WTC11 (cell line): ENCODE data around the gene SLC35D1. TPM values are rescaled to one million over a fixed set of nuclear protein-coding genes. Genes with fewer than 3 reads are reported as not detected.

Source experiments
- ATAC-seq: fragments of 200-7000 bp; cut with Tn5 transposase; 2 replicates; pipeline ENCODE4 v1.10.0; 2021; ENCODE audit warnings: mild to moderate bottlenecking, moderate library complexity
- CTCF ChIA-PET: fragments of 300-600 bp; sonication (Branson Sonifier 250); formaldehyde crosslinking; loops from one replicate; lab custom pipeline; 2021; ENCODE audit warnings: antibody characterized with exemption; lab: Charles Lee
- POLR2A ChIA-PET: fragments of 350-600 bp; sonication (Branson Sonifier 250); formaldehyde crosslinking; loops from one replicate; lab custom pipeline; 2021; ENCODE audit warnings: antibody characterized with exemption; lab: Charles Lee
- DNase-seq: peaks from one replicate; pipeline ENCODE4 v3.0.0; 2021; ENCODE audit warnings: low spot score
- H3K27ac Mint-ChIP-seq: 2 replicates; pipeline ENCODE4 v1.8.0; 2021; ENCODE audit warnings: mixed read lengths
- H3K27me3 Mint-ChIP-seq: 2 replicates; pipeline ENCODE4 v1.8.0; 2021; ENCODE audit warnings: low read depth, mild to moderate bottlenecking, moderate library complexity, mixed read lengths
- H3K36me3 Mint-ChIP-seq: 2 replicates; pipeline ENCODE4 v1.8.0; 2021; ENCODE audit warnings: mixed read lengths
- H3K4me1 Mint-ChIP-seq: 2 replicates; pipeline ENCODE4 v1.8.0; 2022; ENCODE audit warnings: mixed read lengths
- H3K4me3 Mint-ChIP-seq: 2 replicates; pipeline ENCODE4 v1.8.0; 2021; ENCODE audit warnings: mild to moderate bottlenecking, moderate library complexity, mixed read lengths
- H3K9me3 Mint-ChIP-seq: 2 replicates; pipeline ENCODE4 v1.8.0; 2021; ENCODE audit warnings: mixed read lengths
- ARID4B ChIP-seq: sonication (generic); formaldehyde crosslinking; IDR thresholded peaks from 2 replicates; pipeline ENCODE4 v1.8.0; 2023; ENCODE audit warnings: missing genetic modification reagents, mild to moderate bottlenecking, borderline replicate concordance
- CBFB ChIP-seq: sonication (generic); formaldehyde crosslinking; IDR thresholded peaks from 2 replicates; pipeline ENCODE4 v1.8.1; 2022; ENCODE audit warnings: mild to moderate bottlenecking, low read depth, missing genetic modification reagents
- CREB1 ChIP-seq: sonication (generic); formaldehyde crosslinking; IDR thresholded peaks from 2 replicates; pipeline ENCODE4 v1.8.0; 2023; ENCODE audit warnings: mild to moderate bottlenecking, missing genetic modification reagents
- CREM ChIP-seq: sonication (generic); formaldehyde crosslinking; IDR thresholded peaks from 2 replicates; pipeline ENCODE4 v1.8.1; 2022; ENCODE audit warnings: mild to moderate bottlenecking, missing genetic modification reagents, moderate library complexity
- E2F1 ChIP-seq: sonication (generic); formaldehyde crosslinking; IDR thresholded peaks from 2 replicates; pipeline ENCODE4 v1.8.0; 2022; ENCODE audit warnings: mild to moderate bottlenecking, missing genetic modification reagents
- E2F4 ChIP-seq: sonication (generic); formaldehyde crosslinking; IDR thresholded peaks from 2 replicates; pipeline ENCODE4 v1.8.1; 2022; ENCODE audit warnings: low read depth, mild to moderate bottlenecking, moderate library complexity, missing genetic modification reagents, borderline replicate concordance
- ESRRA ChIP-seq: sonication (generic); formaldehyde crosslinking; IDR thresholded peaks from 2 replicates; pipeline ENCODE4 v1.8.1; 2022; ENCODE audit warnings: mild to moderate bottlenecking, missing genetic modification reagents, borderline replicate concordance
- JUN ChIP-seq: sonication (generic); formaldehyde crosslinking; IDR thresholded peaks from 2 replicates; pipeline ENCODE4 v1.8.0; 2023; ENCODE audit warnings: mild to moderate bottlenecking, missing genetic modification reagents
- MXD4 ChIP-seq: fragments of 250-450 bp; sonication (Bioruptor Pico); IDR thresholded peaks from 2 replicates; pipeline ENCODE4 v1.8.0; 2021; ENCODE audit warnings: mild to moderate bottlenecking, moderate library complexity, borderline replicate concordance
- NFATC4 ChIP-seq: fragments of 250-450 bp; sonication (Bioruptor Pico); IDR thresholded peaks from 2 replicates; pipeline ENCODE4 v1.9.0; 2021; ENCODE audit warnings: mild to moderate bottlenecking
- OVOL2 ChIP-seq: fragments of 250-450 bp; sonication (Bioruptor Pico); IDR thresholded peaks from 2 replicates; pipeline ENCODE4 v1.9.0; 2021; ENCODE audit warnings: mild to moderate bottlenecking, borderline replicate concordance
- PRRX2 ChIP-seq: fragments of 250-450 bp; sonication (Bioruptor Pico); IDR thresholded peaks from 2 replicates; pipeline ENCODE4 v1.8.0; 2021; ENCODE audit warnings: mild to moderate bottlenecking
- RORB ChIP-seq: fragments of 250-450 bp; sonication (Bioruptor Pico); IDR thresholded peaks from 2 replicates; pipeline ENCODE4 v1.9.0; 2021; ENCODE audit warnings: mild to moderate bottlenecking
- SMAD4 ChIP-seq: sonication (generic); formaldehyde crosslinking; IDR thresholded peaks from 2 replicates; pipeline ENCODE4 v1.8.0; 2022; ENCODE audit warnings: mild to moderate bottlenecking, missing genetic modification reagents
- TCF7 ChIP-seq: sonication (generic); formaldehyde crosslinking; IDR thresholded peaks from 2 replicates; pipeline ENCODE4 v1.8.0; 2022; ENCODE audit warnings: mild to moderate bottlenecking, low read depth, missing genetic modification reagents, moderate library complexity
- USF1 ChIP-seq: sonication (generic); formaldehyde crosslinking; IDR thresholded peaks from 2 replicates; pipeline ENCODE4 v1.8.0; 2022; ENCODE audit warnings: mild to moderate bottlenecking, missing genetic modification reagents
- ZNF232 ChIP-seq: sonication (generic); formaldehyde crosslinking; IDR thresholded peaks from 2 replicates; pipeline ENCODE4 v1.8.0; 2022; ENCODE audit warnings: mild to moderate bottlenecking, missing genetic modification reagents
- ZNF281 ChIP-seq: sonication (generic); formaldehyde crosslinking; IDR thresholded peaks from 2 replicates; pipeline ENCODE4 v1.8.0; 2023; ENCODE audit warnings: mild to moderate bottlenecking, missing genetic modification reagents
- ZNF317 ChIP-seq: sonication (generic); formaldehyde crosslinking; IDR thresholded peaks from 2 replicates; pipeline ENCODE4 v1.8.1; 2023; ENCODE audit warnings: low read depth, mild to moderate bottlenecking, moderate library complexity, missing genetic modification reagents, borderline replicate concordance
- ZNF416 ChIP-seq: fragments of 250-450 bp; sonication (Bioruptor Pico); IDR thresholded peaks from 2 replicates; pipeline ENCODE4 v1.9.0; 2021; ENCODE audit warnings: mild to moderate bottlenecking, inconsistent platforms
- ZNF425 ChIP-seq: fragments of 250-450 bp; sonication (Bioruptor Pico); conservative IDR thresholded peaks from 2 replicates; pipeline ENCODE4 v1.9.0; 2021; ENCODE audit warnings: mild to moderate bottlenecking
- ZSCAN18 ChIP-seq: fragments of 250-450 bp; sonication (Bioruptor Pico); IDR thresholded peaks from 2 replicates; pipeline ENCODE4 v2.1.2; 2022; ENCODE audit warnings: mild to moderate bottlenecking, moderate library complexity
- total RNA-seq: library from RNA; stranded (reverse); gene quantifications from 3 replicates; pipeline ENCODE4 v1.2.3, GENCODE V29; 2021

SLC35D1 gene
- total RNA-seq, 1 experiment from 2014 or later: 2.4 TPM

- Mint-ChIP-seq H3K9me3 (no peaks in the 10 kb centered on the region), H3K36me3 (no peaks in the 10 kb centered on the region), H3K4me3 (no peak overlapping the region), H3K27ac (no peak overlapping the region), H3K4me1 (peaks cover 14% of the 10 kb centered on the region), H3K27me3 (no peaks in the 10 kb centered on the region)
- DNase-seq (no peak), ATAC-seq (no peak)
- CTCF ChIA-PET: interaction anchor here (1.6 kb wide), 1 partner anchor 63 kb away, joined by 4 read pairs; no protein-coding TSS in a partner anchor
- no peak for TF ChIP-seq USF1 (CRISPR knock-in tag)
- TF ChIP-seq ZNF281 (CRISPR knock-in tag): no peak
- no peak for TF ChIP-seq CBFB (CRISPR knock-in tag)
- TF ChIP-seq TCF7: no peak
- TF ChIP-seq PRRX2 (CRISPR knock-in tag): no peak
- no peak for TF ChIP-seq ESRRA (CRISPR knock-in tag)
- no peak for TF ChIP-seq OVOL2 (CRISPR knock-in tag)
- TF ChIP-seq ZNF317 (CRISPR knock-in tag): no peak
- POLR2A ChIA-PET: interaction anchor here (0.6 kb wide), 1 partner anchor 61 kb away, joined by 3 read pairs; no protein-coding TSS in a partner anchor
These were observed 5.4 kb upstream of the SLC35D1 start for GRCh38 chr1:67059346-67059745.

- ATAC-seq (no peak), DNase-seq (no peak)
- POLR2A ChIA-PET: interaction anchor here (0.6 kb wide), 1 partner anchor 61 kb away, joined by 3 read pairs; no protein-coding TSS in a partner anchor
- Mint-ChIP-seq H3K9me3 (no peaks in the 10 kb centered on the region), H3K27ac (no peak overlapping the region), H3K27me3 (no peaks in the 10 kb centered on the region), H3K4me1 (peaks cover 14% of the 10 kb centered on the region), H3K4me3 (no peak overlapping the region), H3K36me3 (no peaks in the 10 kb centered on the region)
- CTCF ChIA-PET: interaction anchor here (1.6 kb wide), 1 partner anchor 63 kb away, joined by 4 read pairs; no protein-coding TSS in a partner anchor
- TF ChIP-seq CREM (CRISPR knock-in tag) (no peak), RORB (CRISPR knock-in tag) (no peak), CBFB (CRISPR knock-in tag) (no peak), SMAD4 (CRISPR knock-in tag) (no peak), NFATC4 (CRISPR knock-in tag) (no peak), JUN (CRISPR knock-in tag) (no peak), ZNF425 (CRISPR knock-in tag) (no peak), E2F1 (no peak), CREB1 (CRISPR knock-in tag) (no peak), MXD4 (CRISPR knock-in tag) (no peak), ZNF416 (CRISPR knock-in tag) (no peak), E2F4 (CRISPR knock-in tag) (no peak), ZSCAN18 (no peak), ARID4B (CRISPR knock-in tag) (no peak), ZNF232 (no peak), OVOL2 (CRISPR knock-in tag) (no peak)
These were observed 4.8 kb upstream of the SLC35D1 start for GRCh38 chr1:67058761-67059160.
